T-helper 2 cell treated with Interferon-gamma antibody and Interleukin-4, amounts not matched to agents 5 μg/mL and 100 μg/mL, for 36 hours (primary cell): ENCODE data around the gene SDF2L1.
"Not testable (repeated sequence)": the region's sequence is repeated elsewhere in the genome, so short reads cannot be mapped to it uniquely, and the experiment has no call there.

Experiments used
- DNase-seq: peaks from one replicate; pipeline ENCODE4 v3.0.0; 2021; ENCODE audit warnings: low spot score
- H3K27ac Mint-ChIP-seq: one replicate; pipeline ENCODE4 v1.8.0; 2021; ENCODE audit warnings: mild to moderate bottlenecking, mixed read lengths
- H3K27me3 Mint-ChIP-seq: one replicate; pipeline ENCODE4 v1.8.0; 2021; ENCODE audit warnings: low read depth, mixed read lengths
- H3K36me3 Mint-ChIP-seq: one replicate; pipeline ENCODE4 v1.8.0; 2021; ENCODE audit warnings: low read depth, mixed read lengths
- H3K4me1 Mint-ChIP-seq: one replicate; pipeline ENCODE4 v1.8.0; 2021; ENCODE audit warnings: low read depth, mixed read lengths
- H3K4me3 Mint-ChIP-seq: one replicate; pipeline ENCODE4 v1.8.0; 2022; ENCODE audit warnings: mild to moderate bottlenecking, moderate library complexity, mixed read lengths
- H3K9me3 Mint-ChIP-seq: one replicate; pipeline ENCODE4 v1.8.0; 2021; ENCODE audit warnings: mixed read lengths

Gene SDF2L1

DNA sequence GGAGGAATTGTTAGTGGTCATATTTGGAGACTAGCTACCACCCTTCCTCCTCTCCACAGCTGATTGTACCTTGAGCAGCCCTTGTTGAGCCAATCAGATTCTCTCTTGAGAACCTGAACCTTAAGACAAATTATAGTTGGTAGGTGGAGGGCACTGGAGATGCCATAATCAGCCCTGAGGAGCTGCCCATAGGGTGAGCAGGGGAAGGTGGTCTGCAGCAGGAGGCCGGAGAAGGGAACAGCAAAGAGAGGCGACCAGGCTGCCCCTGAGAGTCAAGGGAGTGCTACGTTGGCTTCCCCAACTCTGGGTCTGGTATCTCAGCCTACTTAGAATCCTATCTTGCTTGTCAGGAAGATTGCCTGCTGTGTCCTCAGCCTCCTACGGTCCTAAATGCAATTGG, 2.7 kb upstream of the SDF2L1 start:
- Mint-ChIP-seq H3K27ac (no peak overlapping the region), H3K36me3 (peaks cover 12% of the 10 kb centered on the region), H3K27me3 (peaks cover 2% of the 10 kb centered on the region), H3K4me3 (no peak overlapping the region), H3K4me1 (peaks cover 16% of the 10 kb centered on the region), H3K9me3 (no peaks in the 10 kb centered on the region)
- no peak for DNase-seq

DNA sequence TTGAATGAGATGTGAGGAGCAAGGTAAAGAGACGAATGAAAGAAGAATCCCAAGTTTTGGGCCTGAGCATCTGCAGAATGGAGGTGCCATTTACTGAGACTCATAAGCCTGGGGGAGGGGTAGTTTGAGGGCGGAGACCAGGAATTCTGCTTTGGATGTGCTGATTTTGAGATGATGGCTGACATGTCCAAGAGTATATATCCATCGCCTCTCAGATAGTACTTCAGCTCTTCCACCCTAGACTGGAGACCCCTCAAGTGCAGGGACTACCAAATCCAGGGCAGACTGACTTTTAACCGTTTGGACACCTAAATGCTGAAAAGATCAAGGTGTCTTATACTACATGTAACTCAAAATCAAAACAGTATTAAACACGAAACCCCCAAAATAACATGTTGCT, 1.3 kb upstream of the SDF2L1 start:
- peak overlapping the region; percentile 92 for H3K4me3 Mint-ChIP-seq
- peaks cover 16% of the 10 kb centered on the region for H3K4me1 Mint-ChIP-seq
- peaks cover 2% of the 10 kb centered on the region for H3K27me3 Mint-ChIP-seq
- H3K9me3 Mint-ChIP-seq, result no peaks in the 10 kb centered on the region
- peaks cover 16% of the 10 kb centered on the region for H3K36me3 Mint-ChIP-seq
- H3K27ac Mint-ChIP-seq, result peak overlapping the region; percentile 88
- no peak for DNase-seq

DNA sequence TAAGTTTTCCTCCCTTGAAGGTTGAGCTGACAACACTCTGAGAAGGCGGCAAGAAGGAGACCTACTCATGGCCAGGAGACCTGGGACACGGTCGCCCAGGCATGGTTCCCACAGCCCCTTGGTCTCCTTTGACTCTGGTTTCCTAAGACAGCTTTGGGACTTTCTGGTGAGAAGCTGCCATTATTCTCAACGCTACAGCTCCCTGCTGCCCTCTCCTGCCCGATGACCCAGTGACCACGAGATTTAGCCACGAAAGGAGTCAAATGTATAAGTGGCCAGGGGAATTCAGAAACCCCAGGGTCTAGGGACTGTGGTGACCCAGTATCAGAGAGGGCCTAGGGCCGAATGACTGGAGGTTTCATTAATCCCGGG, 699 bp upstream of the SDF2L1 start:
- Mint-ChIP-seq H3K9me3 (no peaks in the 10 kb centered on the region), H3K4me1 (peaks cover 18% of the 10 kb centered on the region), H3K27ac (peak overlapping the region; percentile 88), H3K36me3 (peaks cover 20% of the 10 kb centered on the region), H3K4me3 (peak overlapping the region; percentile 92), H3K27me3 (peaks cover 2% of the 10 kb centered on the region)
- DNase-seq, result peak; percentile 22

DNA sequence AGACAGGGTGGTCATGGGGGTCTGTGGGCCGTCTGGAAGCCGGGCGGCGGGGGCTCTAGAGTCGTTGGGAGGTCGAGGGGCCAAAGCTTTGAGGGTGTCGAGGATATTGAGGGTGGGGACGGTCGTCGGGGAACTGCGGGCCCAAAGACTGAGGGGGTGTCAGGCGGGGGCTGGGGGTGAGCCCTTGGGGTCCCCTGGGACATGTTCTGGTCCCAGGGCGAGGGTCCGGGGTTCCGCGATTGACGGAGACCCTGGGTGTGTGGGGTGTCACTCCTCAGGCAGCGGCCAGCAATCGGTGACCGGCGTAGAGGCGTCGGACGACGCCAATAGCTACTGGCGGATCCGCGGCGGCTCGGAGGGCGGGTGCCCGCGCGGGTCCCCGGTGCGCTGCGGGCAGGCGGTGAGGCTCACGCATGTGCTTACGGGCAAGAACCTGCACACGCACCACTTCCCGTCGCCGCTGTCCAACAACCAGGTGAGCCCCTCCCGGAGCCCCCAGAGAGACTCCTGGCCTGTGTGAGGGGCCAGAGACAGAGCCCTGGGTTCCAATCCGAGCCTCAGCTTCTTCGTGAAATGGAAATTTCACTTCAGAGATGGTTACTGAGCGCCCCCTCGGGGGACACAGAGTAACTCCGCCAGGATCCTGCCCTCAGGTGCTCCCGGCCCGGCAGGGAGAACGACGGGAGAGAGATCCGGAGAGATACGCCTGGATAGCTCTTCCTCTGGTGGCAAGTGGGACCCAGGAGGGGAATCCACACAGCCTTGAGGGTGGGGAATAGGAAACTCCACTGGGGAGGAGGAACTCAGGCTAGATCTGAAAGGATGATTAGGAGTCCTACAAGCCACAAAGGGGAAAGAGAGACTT, 714 bp downstream of the SDF2L1 start:
- Mint-ChIP-seq H3K36me3 (peaks cover 28% of the 10 kb centered on the region), H3K27ac (peak overlapping the region; percentile 88), H3K4me3 (peak overlapping the region; percentile 92), H3K9me3 (no peaks in the 10 kb centered on the region), H3K27me3 (peaks cover 2% of the 10 kb centered on the region), H3K4me1 (peaks cover 22% of the 10 kb centered on the region)
- DNase-seq, result peak; percentile 60

DNA sequence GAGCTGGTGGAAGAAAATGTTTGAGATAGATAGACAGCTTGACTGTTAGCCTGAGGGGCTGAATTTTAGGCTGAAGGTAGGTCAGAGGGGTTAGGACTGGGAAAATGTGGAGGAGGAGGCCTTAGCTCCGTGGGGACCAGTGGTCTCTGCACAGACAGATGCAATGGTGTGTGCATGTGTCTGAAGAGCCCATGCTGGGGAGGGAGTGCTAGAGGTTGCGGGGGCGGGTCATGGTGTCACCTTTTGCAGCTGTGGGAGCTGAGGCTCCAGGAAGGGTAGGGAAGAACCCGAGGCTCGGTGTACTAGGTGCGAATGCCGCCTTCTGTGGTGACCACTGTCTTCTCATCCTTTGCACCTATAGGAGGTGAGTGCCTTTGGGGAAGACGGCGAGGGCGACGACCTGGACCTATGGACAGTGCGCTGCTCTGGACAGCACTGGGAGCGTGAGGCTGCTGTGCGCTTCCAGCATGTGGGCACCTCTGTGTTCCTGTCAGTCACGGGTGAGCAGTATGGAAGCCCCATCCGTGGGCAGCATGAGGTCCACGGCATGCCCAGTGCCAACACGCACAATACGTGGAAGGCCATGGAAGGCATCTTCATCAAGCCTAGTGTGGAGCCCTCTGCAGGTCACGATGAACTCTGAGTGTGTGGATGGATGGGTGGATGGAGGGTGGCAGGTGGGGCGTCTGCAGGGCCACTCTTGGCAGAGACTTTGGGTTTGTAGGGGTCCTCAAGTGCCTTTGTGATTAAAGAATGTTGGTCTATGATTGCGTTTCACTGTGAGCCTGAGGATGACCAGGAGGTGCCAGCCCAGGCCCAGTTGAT, 1.6 kb downstream of the SDF2L1 start:
- peaks cover 2% of the 10 kb centered on the region for H3K27me3 Mint-ChIP-seq
- H3K9me3 Mint-ChIP-seq, result no peaks in the 10 kb centered on the region
- no peak for DNase-seq
- peaks cover 22% of the 10 kb centered on the region for H3K4me1 Mint-ChIP-seq
- peak overlapping the region; percentile 92 for H3K4me3 Mint-ChIP-seq
- peak overlapping the region; percentile 88 for H3K27ac Mint-ChIP-seq
- H3K36me3 Mint-ChIP-seq, result peaks cover 29% of the 10 kb centered on the region

DNA sequence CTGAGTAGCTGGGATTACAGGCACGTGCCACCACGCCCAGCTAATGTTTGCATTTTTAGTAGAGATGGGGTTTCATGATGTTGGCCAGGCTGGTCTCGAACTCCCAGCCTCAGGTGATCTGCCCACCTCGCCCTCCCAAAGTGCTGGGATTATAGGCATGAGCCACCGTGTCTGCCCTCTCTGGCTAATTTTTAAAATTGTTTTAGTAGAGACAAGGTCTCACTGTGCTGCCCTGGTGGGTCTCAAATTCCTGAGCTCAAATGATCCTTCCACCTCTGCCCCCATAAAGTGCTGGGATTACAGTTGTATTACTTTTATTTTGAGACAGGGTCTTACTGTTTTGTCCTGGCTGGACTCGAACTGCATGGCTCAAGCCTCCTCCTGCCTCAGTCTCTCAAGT, 3.4 kb downstream of the SDF2L1 start:
- Mint-ChIP-seq H3K36me3 (peaks cover 39% of the 10 kb centered on the region), H3K4me1 (peaks cover 25% of the 10 kb centered on the region)
- not testable (repeated sequence) for H3K9me3 Mint-ChIP-seq, H3K27ac Mint-ChIP-seq, H3K27me3 Mint-ChIP-seq, DNase-seq, H3K4me3 Mint-ChIP-seq

DNA sequence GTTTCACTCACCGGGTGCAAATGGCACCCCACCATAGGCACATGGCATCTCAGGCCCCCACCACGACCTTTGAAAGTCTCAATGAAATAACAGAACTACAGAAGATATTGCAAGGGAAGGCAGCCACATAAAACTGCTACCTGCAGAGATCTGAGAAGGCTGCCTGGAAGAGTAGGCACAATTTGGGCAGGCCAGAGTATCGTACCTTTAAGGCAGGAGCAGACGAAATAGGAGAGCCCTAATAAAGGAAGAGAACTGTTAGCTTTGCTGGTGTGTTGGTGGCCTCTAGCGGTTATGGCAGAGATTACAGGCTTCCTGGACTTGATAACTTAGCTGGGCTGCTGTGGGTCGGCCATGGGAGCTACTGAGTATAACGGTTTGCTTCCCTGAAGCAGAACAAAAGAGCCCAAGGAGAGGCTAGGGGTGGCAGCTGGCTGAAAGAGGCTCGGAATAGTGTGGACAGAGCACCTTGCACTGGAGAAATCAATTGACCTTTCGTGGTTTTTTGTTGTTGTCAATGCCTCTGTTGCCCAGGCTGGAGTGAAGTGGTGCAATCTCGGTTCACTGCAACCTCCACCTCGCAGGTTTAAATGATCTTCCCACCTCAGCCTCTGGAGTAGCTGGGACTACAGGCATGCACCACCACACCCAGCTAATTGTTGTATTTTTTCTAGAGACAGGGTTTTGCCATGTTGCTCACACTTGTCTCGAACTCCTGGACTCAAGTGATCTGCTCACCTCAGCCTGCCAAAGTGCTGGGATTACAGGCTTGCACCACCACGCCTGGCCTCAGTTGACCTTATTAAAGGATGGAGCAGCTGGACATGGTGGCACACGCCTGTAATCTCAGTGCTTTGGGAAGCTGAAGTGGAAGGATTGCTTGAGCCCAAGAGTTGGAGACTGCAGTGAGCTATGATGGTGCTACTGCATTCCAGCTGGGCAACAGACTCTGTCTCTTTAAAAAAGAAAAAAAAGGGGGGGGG, 4.8 kb downstream of the SDF2L1 start:
- peak; percentile 61 for DNase-seq
- Mint-ChIP-seq H3K9me3 (no peaks in the 10 kb centered on the region), H3K27ac (peak overlapping the region; percentile 67), H3K4me3 (no peak overlapping the region), H3K4me1 (peaks cover 29% of the 10 kb centered on the region), H3K36me3 (peaks cover 41% of the 10 kb centered on the region), H3K27me3 (no peaks in the 10 kb centered on the region)

DNA sequence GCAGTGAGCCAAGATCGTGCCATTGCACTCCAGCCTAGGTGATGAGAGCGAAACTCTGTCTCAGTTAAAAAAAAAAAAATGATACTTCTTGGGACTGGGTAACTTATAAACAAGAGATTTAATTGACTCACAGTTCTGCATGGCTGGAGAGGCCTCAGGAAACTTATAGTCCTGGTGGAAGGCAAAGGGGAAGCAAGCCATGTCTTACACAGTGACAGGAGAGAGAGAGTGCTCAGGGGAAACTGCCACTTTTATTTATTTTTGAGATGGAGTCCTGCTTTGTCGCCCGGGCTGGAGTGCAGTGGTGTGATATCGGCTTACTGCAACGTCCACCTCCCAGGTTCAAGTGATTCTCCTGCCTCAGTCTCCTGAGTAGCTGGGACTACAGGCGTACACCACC, 8.2 kb downstream of the SDF2L1 start:
- Mint-ChIP-seq H3K4me3 (peak overlapping the region; percentile 92), H3K27ac (no peak overlapping the region), H3K27me3 (no peaks in the 10 kb centered on the region), H3K9me3 (no peaks in the 10 kb centered on the region), H3K4me1 (peaks cover 25% of the 10 kb centered on the region), H3K36me3 (peaks cover 31% of the 10 kb centered on the region)
- no peak for DNase-seq

DNA sequence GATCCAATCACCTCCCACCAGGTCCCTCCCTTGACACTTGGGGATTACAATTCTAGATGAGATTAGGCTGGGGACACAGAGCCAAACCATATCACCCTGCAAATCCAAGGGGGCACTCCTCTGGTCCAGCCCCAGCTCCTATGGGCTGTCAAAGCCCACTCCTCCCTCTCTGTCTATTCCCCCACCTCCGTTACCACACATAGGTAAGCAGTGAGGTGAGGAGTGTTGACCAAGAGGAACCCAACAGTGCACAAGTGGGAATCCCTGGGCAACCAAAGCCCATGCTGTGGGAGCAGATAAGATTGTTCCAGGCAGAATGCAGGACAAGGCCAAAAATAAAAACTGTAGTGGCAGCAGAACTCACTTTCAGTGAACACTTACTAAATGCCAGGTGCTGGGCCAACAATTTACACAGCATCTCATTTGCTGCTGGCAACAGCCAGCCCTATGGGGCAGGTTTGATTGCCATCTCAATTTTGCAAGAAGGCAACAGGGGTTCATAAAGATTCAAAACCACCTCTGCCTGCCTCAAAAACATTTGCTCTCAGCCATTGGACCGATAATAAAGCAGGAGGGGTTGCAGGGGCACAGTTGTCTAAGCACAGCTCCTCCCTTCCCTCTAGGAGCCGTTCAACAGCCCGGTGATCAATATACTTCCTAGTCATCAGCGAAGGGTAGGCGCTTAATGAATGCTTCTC, 8.9 kb downstream of the SDF2L1 start:
- Mint-ChIP-seq H3K27ac (peak overlapping the region; percentile 87), H3K9me3 (no peaks in the 10 kb centered on the region), H3K36me3 (peaks cover 29% of the 10 kb centered on the region), H3K4me3 (peak overlapping the region; percentile 92), H3K4me1 (peaks cover 25% of the 10 kb centered on the region), H3K27me3 (no peaks in the 10 kb centered on the region)
- no peak for DNase-seq

DNA sequence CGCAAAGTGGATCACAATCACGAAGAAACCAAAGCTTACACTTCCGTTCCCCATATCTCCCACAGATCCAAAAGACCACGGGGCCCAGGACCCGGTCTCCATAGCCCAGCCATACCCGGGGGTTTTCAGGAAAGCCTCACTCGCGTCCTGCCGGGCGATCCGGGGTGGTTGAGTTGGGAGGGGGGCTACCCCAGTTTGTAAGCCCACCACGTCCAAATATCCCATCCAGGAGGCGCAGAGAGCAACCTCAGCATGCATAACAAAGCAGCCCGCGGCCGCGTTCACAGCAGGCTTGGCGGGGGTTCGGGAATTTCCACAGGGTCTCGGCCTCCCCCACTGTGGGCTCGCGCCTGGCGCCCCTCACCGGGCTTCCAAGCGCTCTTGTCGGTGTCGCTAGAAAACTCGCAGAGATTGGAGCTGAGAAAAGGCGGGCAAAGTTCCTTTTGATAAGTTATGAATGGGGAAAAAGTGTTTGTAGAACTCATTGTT, 9.5 kb downstream of the SDF2L1 start:
- peak overlapping the region; percentile 92 for H3K4me3 Mint-ChIP-seq
- no peak for DNase-seq
- no peaks in the 10 kb centered on the region for H3K27me3 Mint-ChIP-seq
- H3K36me3 Mint-ChIP-seq, result peaks cover 24% of the 10 kb centered on the region
- H3K9me3 Mint-ChIP-seq, result no peaks in the 10 kb centered on the region
- peaks cover 28% of the 10 kb centered on the region for H3K4me1 Mint-ChIP-seq
- H3K27ac Mint-ChIP-seq, result peak overlapping the region; percentile 87

DNA sequence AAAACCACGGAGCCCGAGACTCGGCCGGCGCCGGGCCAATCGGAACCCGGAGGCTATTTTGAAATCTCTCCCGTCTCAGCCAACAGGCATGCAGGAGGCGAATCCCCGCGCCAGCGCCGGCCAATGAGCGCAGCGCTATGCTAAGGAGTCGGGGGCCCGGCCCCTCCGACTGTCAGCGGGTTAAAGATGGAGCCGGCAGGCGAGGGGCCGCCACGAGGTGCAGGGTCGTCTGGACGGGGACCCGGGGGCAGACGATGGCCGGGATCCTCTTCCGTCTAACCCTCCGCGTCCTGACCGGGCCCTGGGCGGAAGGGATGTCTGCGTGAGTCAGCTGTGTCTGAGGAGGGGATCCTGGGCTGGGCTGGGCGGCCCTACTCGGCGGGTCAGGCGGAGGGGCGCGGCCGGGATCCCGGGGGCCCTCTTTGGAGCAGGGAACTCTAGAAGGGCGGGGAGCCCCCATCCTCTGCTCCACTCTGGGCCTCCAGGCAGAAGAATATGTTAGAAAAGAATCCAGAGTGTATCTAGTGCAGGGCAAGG, 10.0 kb downstream of the SDF2L1 start:
- Mint-ChIP-seq H3K4me3 (peak overlapping the region; percentile 92), H3K9me3 (no peaks in the 10 kb centered on the region), H3K36me3 (peaks cover 20% of the 10 kb centered on the region), H3K4me1 (peaks cover 31% of the 10 kb centered on the region), H3K27ac (peak overlapping the region; percentile 87), H3K27me3 (no peaks in the 10 kb centered on the region)
- DNase-seq, result peak; percentile 89

DNA sequence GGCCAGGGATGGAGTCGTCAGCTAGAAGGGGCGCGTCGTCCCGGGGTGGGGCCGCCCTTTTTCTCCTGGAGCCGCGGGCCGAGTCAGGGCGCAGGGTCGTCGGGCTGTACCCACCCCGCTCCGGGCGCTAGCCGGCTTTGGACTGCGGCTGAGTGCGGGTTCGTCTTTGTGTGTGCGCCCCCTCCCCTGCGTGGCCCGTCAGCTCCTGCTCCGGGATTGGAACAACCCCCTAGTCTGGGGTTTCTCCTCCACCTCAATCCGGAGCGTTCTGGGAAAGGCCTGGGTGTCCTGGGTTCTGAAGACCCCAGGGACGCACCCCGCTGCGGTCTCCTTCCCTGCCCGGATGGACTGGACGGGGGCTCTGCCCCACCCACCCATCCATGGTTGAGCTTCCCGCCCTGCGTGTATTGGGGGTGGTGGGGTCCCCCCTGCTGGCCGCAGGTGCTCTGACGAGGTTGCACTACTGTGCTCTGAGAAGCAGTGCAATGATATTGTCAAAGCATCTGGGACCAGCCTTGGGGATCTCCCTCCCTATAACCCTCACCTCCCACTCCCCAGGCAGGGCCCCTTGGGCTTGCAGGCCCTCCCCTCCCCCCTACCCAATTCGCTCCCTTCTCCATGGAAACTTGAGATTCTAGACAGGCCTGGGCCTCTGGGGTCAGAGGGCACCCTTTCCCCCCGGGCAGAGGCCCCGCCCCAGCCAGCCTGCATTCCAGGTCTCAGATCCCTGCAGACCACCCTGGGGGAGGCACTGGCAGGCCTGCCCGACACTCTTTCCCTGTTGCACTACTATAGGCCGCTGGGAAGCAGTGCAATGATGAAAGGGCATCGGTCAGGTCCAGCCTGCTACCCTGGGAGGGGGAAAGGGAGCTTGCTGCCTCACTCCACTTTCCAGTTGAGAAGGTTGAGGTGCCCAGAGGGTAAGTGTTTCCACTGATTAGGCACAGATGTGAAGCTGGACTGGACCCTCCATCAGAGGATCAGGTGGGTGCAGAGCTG, 10.7 kb downstream of the SDF2L1 start:
- H3K36me3 Mint-ChIP-seq, result peaks cover 17% of the 10 kb centered on the region
- peak overlapping the region; percentile 60 for H3K27ac Mint-ChIP-seq
- H3K4me1 Mint-ChIP-seq, result peaks cover 31% of the 10 kb centered on the region
- no peaks in the 10 kb centered on the region for H3K27me3 Mint-ChIP-seq
- DNase-seq, result no peak
- H3K4me3 Mint-ChIP-seq, result peak overlapping the region; percentile 92
- no peaks in the 10 kb centered on the region for H3K9me3 Mint-ChIP-seq
